ENCODE results near the gene MTG1.

Gene MTG1

DNA sequence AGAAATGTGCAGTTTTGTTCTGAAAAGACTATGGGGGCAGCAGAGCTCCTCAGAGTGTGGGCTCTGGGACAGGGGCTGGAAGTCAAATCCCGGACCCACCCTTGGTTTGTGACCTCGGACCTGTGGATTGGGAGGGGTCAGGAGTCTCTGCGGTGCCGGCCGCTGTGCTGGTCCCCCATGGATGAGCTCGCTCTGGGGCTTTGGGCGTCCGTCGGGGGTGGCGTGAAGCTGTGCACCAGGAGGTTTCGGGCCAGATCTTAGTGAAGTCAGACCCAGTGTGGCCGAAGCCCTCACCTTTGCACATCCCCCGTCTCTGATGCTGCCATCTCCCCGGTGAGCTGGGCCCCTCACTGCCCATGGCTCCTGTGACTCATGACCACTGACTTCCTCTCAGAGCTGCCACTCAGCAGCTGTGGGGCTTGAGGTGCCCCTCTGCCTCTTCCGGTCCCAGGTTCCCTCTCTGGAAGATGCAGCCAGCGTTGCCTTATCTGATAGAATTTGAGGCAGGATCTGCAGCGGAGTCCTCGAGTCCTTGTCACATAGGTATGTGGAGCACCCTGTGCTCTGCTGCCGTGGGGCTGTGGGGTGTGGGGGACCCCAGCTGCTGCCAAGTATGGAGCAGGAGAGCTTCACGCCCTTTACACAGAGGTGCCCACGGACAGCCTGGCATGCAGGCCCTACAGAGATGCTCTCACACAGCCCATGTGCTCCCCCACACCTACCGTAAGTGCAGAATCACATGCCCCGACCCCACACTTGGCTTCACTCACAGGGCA lies 48.4 kb downstream of the MTG1 start:
- Histone ChIP-seq H3K27ac (peak overlapping the region in 2 of 21 experiments; percentile 23 to 62), H3K4me3 (no peak overlapping the region)

GRCh38 chr10:133442967-133443924 lies 49.3 kb downstream of the MTG1 start:
- no peak overlapping the region for H3K4me3 ChIP-seq
- peak overlapping the region in 1 of 21 experiments; percentile 62 for H3K27ac ChIP-seq

- no peak overlapping the region for H3K27ac ChIP-seq
- H3K4me3 ChIP-seq: no peak overlapping the region
These were observed 50.6 kb downstream of the MTG1 start for GRCh38 chr10:133444342-133445267.

GRCh38 chr10:133445268-133445732 lies 51.3 kb downstream of the MTG1 start:
- H3K4me3 ChIP-seq: no peak overlapping the region
- no peak overlapping the region for H3K27ac ChIP-seq

DNA sequence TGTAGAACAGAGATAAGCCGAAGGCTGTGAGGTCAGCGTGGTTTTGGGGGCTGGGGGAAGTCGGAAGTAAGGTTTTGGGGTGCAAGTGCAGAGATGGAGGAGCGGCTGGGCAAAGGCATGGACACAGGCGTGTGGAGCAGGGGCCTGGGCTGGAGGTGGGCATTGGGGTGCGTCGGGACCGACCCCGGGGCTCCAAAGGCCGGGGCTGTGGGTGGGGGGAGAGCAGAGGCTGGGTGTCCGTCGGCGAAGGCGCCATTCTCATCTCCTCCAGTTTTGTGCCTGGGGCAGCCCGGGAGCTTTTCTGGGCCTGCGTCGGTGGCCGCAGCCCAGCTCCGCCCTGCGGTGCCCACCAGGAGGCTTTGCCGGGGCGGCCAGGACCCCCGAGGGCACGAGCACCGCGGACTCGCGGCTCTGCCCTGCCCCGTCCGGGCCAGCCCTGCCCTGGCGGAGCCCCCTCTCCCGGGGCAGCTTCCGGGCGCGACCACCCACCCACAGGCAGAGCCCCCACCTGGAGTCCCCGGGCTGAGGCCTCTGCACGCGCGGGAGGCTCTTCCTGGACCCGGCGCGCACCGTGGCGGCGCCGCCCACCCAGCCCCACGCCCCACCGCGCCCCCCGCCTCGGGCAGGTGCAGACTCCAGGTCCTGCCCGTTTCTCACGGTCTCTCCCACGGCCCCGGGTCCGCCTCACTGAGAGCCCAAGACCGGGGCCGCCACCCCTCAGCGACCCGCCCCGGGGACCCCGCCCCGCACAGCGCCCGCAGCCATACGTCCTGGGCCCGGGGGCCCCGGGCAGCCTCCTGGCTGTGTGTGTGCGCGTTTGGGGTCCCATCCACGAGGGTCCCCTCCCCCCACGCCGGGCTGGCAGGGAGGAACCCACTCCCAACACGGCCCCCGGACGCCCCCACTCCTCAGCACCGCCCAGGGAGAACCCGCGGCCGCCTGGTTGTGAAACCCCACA lies 52.1 kb downstream of the MTG1 start:
- Histone ChIP-seq H3K4me3 (no peak overlapping the region), H3K27ac (no peak overlapping the region)

GRCh38 chr10:133446979-133447378 lies 53.0 kb downstream of the MTG1 start:
- no peak overlapping the region for H3K4me3 ChIP-seq
- H3K27ac ChIP-seq: no peak overlapping the region

DNA sequence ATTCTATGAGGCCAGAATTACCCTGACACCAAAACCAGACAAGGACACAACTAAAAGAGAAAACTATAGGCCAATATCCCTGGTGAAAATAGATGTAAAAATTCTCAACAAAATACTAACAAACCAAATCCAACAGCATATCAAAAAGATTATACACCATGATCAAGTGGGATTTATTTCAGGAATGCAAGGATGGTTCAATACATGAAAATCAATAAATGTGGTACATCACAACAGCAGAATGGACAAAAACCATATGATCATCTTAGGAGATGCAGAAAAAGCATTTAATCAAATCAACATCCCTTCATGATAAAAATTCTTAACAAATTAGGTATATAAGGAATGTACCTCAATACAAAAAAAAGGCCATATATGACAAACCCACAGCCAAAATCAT lies 54.2 kb downstream of the MTG1 start:
- H3K4me3 ChIP-seq: no peak overlapping the region
- no peak overlapping the region for H3K27ac ChIP-seq

DNA sequence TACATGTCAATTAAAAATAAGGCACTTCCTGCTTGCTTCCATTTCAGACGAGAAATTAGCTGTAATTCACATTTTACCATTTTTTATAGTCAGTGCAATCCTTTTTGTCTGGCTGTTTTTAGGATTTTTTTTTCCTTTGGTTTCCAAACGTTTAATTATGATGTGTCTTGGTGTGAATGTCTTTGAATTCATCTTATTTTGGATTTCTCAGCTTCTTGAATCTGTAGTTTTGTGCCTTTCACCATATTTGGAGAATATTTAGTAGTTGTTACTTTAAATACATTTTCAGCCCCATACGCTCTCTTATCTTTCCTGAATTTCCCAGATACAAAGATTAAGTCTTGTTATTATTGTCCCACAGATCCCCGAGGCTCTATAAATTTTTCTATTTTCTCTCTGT lies 57.4 kb downstream of the MTG1 start:
- Histone ChIP-seq H3K4me3 (no peak overlapping the region), H3K27ac (no peak overlapping the region)

- Histone ChIP-seq H3K27ac (no peak overlapping the region), H3K4me3 (no peak overlapping the region)
These were observed 58.5 kb downstream of the MTG1 start for GRCh38 chr10:133452453-133452852.

DNA sequence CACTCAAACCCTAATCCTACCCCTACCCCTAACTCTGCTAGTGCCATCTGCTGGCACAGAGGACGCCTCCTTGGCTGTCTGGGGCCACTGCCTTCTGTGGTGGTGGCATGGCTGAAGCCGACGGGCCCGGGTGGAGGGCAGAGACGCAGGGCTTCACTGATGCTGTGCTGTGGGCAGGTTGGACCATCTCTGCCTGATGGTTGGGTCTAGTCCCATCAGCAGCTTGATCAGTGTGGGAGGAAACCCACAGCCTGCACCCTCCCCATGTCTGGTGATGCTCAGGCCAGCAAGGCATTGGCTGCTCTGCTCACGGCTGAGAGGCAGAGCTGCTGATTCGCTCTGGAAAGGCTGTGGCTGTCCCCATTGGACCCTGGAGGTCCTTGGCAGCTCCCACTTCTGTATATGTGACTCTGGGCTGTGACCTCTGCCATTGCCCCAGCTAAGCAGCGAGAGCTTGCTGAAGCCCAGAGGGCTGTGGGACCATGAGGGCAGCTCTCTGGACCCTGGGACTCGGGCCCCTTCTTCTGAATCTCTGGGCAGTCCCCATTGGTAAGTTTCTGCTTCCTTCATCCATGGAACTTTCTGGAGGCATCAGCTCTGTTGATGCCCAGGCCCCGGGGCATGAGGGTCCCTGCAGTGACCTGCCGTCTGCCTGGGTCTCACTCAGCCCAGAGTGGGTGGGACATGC lies 59.7 kb downstream of the MTG1 start, which contains the start of gene SCART1:
Gene SCART1 (plus strand): TSS at position 430 of the 688 bp plus-strand sequence. CDS start 53 bp downstream, at position 483.
- Histone ChIP-seq H3K27ac (no peak within 1 kb of the TSS), H3K4me3 (no peak within 1 kb of the TSS)

- no peak overlapping the region for H3K4me3 ChIP-seq
- no peak overlapping the region for H3K27ac ChIP-seq
These were observed 60.4 kb downstream of the MTG1 start for GRCh38 chr10:133454204-133454893.

- H3K27ac ChIP-seq: no peak overlapping the region
- no peak overlapping the region for H3K4me3 ChIP-seq
These were observed 61.2 kb downstream of the MTG1 start for GRCh38 chr10:133455196-133455595.

- no peak overlapping the region for H3K27ac ChIP-seq
These were observed 61.7 kb downstream of the MTG1 start for GRCh38 chr10:133455611-133456031.

GRCh38 chr10:133456041-133456951 lies 62.3 kb downstream of the MTG1 start:
- Histone ChIP-seq H3K27ac (no peak overlapping the region), H3K4me3 (no peak overlapping the region)

More at GRCh38 chr10:133455611-133456031, 61.7 kb downstream of the MTG1 start:
- H3K4me3 ChIP-seq: no peak overlapping the region

GRCh38 chr10:133457100-133457841 lies 63.3 kb downstream of the MTG1 start:
- Histone ChIP-seq H3K27ac (no peak overlapping the region), H3K4me3 (no peak overlapping the region)

Measured in skin epidermis (tissue), 12 donors.